HG03521 (cell line): ENCODE results near the gene RAB9B.
"Not testable (repeated sequence)": the region's sequence is repeated elsewhere in the genome, so short reads cannot be mapped to it uniquely, and the experiment has no call there.

Experiments used
- ATAC-seq: cut with Tn5 transposase; IDR thresholded peaks from one replicate; pipeline ENCODE4 v1.9.1; 2021; ENCODE audit warnings: mild to moderate bottlenecking, moderate library complexity; ENCODE audit not compliant: unreplicated experiment

Gene RAB9B

GRCh38 chrX:103831803-103832544, at the start of gene RAB9B:
Gene RAB9B, minus strand, starts transcription at chrX:103832257. Its CDS starts 6,473 bp downstream, at chrX:103825784.
- ATAC-seq = peak; percentile 70

DNA sequence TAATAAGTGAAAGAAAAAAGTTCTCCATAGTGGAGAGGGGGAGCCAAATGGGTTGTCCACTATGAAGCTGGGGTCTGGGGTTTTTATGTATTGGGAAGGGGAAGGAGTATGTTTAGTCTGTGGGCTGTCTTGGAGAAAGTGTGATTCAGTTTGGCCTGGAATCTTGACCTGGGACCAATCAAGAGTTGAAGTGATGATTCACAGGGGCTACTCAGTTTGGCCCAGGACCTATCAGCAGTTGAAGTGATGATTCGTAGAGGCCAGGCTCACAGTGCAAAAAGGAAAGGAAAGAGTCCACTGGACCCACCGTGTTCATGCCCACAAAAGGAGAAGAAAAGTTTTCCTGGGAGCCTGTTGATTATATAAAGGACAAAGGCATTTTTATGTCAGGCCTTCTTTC, 47.3 kb upstream of the RAB9B start:
- no peak for ATAC-seq

GRCh38 chrX:103878466-103879122, 46.5 kb upstream of the RAB9B start:
- ATAC-seq = no peak

DNA sequence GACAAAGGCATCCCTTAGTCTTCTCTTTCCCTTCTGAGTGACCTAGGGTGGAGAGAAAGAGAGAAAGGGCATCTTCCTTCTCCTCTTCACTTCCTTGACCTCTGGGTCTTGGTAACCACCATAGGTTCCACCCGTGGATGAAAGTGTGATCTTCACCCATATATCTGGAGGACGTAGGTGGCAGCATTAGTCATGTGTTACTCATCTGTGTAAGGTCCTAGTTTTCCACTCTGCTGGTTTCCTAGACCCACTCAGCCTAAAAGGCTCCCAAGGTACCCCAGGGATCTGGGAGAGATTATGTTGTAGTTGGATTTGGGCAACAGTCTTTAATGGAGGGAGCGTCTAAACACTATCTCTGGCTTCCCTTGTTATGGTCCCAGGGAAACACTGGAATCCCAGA, 45.5 kb upstream of the RAB9B start:
- ATAC-seq = no peak

DNA sequence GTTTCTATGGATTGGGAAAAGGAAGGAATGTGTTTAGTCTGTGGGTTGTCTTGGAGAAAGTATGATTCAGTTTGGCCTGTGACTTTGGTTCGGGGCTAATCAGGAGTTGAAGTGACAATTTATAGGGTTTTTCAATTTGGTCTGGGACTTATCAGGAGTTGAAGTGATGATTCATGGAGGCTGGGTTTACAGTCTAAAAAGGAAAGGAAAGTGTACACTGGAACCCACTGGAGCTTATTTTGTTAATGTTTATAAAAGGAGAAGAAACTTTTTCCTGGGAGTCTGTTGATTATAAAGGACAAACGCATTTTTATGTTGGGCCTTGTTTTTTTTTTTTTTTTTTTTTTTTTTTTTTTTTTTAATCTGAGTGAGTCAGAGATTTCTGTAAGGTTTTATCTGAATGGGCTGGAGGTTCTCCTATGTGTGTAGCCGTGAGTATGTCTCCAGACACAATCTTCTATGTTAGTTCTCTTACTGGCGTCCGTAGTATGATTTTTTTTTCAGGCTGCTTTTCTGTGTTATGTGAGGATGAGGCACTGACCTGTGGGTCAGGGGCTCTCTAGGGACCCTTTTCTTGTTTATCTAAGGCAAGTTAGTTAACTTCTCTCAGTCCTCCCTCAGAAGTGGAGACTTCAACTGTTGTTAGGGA, 33.0 kb upstream of the RAB9B start:
- ATAC-seq = no peak

GRCh38 chrX:103864149-103864548, 32.1 kb upstream of the RAB9B start:
- ATAC-seq = no peak

- no peak for ATAC-seq
Measured at GRCh38 chrX:103861200-103861599, 29.1 kb upstream of the RAB9B start.

DNA sequence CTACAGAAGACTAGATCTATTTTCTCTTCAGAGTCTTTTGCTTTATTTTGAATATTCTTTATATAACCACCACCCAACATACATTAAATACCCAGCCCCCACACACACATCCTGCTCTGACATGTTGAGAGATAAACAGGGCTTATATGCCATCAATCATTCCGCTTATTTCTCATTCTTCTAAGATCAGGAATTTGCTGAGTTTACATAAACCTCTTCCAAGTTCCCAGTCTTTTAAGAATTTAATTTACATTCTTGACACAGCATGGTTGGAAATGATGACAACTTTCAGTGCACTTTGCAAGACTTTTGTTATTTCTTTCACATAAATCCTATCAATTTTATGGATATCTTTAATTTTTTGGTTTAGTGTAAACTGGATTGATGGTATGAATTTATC, 17.5 kb upstream of the RAB9B start:
- ATAC-seq = no peak

- ATAC-seq = no peak
Measured at GRCh38 chrX:103847174-103847870, 15.3 kb upstream of the RAB9B start.

GRCh38 chrX:103846386-103846785, 14.3 kb upstream of the RAB9B start:
- ATAC-seq = no peak

DNA sequence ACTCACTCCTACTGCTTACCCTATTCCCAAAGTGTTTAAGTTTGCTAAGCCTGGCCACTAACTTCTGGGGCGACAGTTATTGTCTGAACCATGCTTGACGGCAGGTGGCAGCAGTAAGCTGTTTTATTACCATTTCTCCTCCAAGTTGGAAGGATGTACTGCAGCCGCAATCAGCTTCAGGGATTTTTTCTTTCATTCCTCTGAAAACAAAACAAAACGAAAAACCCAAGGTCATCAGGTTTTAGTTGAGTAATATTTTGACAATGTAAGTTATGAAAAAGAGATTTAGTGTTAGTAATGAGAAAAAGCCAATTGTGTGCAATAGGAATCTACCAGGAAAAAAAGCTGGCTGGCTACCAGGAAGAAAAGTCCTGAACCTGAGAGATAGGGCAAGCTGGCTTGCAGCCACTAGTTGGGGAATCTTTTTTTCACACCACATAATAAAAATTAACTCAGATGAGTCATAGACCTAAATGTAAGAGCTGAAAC, 13.2 kb upstream of the RAB9B start:
- peak; percentile 48 for ATAC-seq

DNA sequence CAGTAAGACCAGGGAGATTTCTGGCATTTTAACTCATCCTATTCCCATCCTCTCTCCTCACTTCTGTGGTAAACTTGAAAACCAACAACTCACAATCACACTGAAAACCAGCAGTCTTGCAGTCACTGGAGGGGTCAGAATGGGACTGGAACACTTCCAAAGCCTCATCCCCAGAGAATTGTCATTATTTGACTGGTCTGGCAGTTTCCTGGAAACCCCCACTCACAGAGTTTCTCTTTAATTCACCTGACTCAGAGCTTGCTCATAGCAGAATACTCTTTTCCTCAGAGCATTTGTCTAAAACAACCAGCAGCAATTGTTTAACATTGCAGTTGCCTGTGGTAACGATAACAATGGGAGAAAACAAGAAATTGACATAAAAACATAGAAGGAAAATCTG, 7.3 kb upstream of the RAB9B start:
- no peak for ATAC-seq

- ATAC-seq = no peak
Measured at GRCh38 chrX:103831342-103831802, 685 bp downstream of the RAB9B start.

DNA sequence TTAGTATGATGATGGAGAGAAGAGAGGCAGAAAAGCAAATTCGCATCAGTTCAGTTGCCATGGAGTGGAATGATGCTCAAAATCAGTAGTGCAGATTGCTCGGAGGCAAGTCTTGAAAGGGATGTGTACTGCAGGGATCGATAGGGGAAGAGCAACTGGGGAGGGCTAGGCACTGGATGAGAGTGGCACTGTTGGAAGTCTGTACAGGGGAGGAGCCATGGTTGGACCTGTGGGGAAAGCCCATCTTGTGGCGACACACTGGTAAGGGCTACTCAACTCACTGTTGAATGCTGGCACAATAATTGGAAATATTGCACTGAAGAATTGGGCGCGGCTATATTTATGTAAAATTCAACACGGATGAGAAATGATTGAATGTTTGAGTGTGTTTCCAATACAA, 1.2 kb downstream of the RAB9B start:
- ATAC-seq = no peak

DNA sequence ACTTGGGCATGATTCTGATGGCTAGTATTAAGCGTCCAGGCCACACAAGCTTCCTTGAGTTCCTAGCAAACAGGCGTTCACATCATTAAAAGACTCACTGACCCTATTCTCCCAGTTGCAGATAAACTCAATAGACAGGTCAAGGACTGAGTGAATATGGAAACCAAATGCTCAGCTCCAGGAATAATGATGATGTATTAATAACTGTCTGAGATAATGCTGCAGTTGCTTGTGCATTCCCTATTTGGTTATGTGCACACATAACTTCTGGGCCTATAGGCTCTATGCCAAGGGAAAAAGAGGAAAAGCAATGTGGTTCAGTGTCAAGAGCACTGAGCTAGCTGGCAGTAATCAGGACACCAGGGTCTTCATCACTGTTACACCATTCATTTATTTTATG, 3.5 kb downstream of the RAB9B start:
- no peak for ATAC-seq

DNA sequence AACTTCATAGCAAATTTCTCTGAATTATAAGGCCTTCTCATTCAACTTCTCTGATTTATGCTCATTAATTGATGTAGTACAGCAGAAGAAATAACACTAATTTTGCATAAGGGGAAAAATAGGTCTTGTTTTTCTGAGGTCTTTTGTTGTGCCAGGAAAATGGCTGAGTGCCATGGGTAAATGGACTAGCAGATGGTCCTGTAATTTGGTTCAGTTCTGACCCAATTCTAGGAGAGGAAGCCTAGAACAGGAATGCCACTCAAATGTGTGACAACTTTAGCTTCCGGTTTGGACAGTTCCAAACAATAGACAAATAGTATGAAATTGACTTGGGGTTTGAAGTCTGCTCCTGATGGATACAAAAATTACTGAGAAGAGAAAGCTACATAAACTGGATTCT, 6.2 kb downstream of the RAB9B start:
- ATAC-seq = no peak

- no peak for ATAC-seq
Measured at GRCh38 chrX:103823591-103823990, 8.5 kb downstream of the RAB9B start.

GRCh38 chrX:103820802-103821201, 11.3 kb downstream of the RAB9B start:
- ATAC-seq = not testable (repeated sequence)

DNA sequence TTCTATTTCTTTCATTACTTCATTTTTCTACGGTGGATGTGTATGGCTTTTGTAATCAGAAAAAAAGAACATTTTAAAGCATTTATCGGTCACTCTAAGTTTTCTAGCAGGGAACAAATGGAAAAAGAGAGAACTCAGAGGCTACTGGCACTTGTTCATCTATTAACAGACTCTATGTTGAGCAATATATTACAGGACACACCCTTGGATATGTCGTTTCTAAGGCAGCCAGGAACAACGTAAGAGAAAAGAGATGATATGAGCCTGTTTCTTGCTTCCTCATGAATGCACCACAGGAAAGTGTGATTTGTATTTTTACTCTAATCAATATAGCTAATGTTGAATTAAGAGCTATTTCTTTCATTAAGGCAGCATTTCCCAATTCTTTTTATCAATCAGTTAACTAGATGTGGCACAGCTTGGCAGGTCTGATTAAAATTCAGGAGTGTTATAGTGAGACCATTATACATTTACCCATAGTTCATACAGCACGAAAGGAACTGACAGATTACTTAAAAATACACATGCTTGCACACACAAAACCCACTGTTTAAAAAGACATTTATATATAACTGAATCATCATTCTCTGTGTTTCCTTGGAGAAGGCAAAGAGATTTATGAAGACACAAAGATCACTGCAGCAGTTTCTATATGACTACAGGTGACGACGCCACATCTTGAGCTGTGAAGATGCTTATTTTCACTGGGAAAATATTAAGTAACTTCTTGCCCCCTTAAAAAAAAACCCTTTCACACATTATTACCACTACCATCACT, 13.0 kb downstream of the RAB9B start:
- no peak for ATAC-seq

DNA sequence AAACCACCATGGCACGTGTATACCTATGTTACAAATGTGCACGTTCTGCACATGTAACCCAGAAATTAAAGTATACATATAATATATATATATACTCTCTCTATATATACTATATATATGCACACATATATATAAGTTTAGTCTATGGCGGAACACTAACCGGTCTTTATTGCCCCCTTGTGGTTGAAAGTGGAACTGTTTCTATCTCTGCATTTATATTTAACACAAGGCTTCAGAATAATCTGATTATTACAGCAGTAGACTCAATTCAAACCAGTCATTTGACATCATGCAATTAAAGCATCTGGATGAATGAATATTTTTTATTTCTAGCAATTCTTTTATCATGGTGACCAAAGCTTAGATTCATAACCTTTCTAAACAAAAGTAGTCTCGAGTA, 14.6 kb downstream of the RAB9B start:
- ATAC-seq = no peak
